NCI-H1417 (cell line): ENCODE results near the gene MBD5.
"Not testable (repeated sequence)": the region's sequence is repeated elsewhere in the genome, so short reads cannot be mapped to it uniquely, and the experiment has no call there.

Experiments used
- DNase-seq, 3 experiments: peaks; one replicate each; lab custom pipeline; 2025; lab: John Stamatoyannopoulos, UW

Gene MBD5

GRCh38 chr2:148523315-148523714, 502.4 kb downstream of the MBD5 start:
- DNase-seq = no peak

- DNase-seq = no peak
Measured at GRCh38 chr2:148524519-148524919, 503.6 kb downstream of the MBD5 start.

GRCh38 chr2:148525130-148525529, 504.2 kb downstream of the MBD5 start:
- DNase-seq = no peak

- no peak for DNase-seq
Measured at GRCh38 chr2:148526509-148527346, 505.8 kb downstream of the MBD5 start.

GRCh38 chr2:148527488-148528340, 506.8 kb downstream of the MBD5 start:
- no peak for DNase-seq

GRCh38 chr2:148528356-148529064, 507.6 kb downstream of the MBD5 start:
- no peak for DNase-seq

- DNase-seq = no peak
Measured at GRCh38 chr2:148529745-148530144, 508.9 kb downstream of the MBD5 start.

GRCh38 chr2:148530350-148530749, 509.5 kb downstream of the MBD5 start:
- DNase-seq = no peak

DNA sequence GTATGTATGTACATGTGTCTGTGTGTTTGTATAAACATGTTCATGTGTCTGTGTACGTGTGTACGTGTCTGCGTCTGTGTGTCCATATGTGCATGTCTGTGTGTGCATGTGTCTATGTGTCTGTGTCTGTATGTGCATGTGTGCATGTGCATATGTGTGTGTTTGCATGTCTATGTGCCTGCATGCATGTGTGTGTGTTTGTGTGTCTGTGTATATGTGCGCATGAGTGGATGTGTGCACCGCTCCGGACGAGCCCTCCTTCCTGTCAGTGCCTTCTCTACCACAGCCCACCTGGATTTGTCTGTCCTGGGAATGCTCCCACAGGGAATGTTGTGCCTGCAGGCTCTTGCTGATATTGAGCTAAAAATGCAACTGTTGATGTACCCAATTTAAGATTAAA, 510.3 kb downstream of the MBD5 start:
- DNase-seq = no peak

DNA sequence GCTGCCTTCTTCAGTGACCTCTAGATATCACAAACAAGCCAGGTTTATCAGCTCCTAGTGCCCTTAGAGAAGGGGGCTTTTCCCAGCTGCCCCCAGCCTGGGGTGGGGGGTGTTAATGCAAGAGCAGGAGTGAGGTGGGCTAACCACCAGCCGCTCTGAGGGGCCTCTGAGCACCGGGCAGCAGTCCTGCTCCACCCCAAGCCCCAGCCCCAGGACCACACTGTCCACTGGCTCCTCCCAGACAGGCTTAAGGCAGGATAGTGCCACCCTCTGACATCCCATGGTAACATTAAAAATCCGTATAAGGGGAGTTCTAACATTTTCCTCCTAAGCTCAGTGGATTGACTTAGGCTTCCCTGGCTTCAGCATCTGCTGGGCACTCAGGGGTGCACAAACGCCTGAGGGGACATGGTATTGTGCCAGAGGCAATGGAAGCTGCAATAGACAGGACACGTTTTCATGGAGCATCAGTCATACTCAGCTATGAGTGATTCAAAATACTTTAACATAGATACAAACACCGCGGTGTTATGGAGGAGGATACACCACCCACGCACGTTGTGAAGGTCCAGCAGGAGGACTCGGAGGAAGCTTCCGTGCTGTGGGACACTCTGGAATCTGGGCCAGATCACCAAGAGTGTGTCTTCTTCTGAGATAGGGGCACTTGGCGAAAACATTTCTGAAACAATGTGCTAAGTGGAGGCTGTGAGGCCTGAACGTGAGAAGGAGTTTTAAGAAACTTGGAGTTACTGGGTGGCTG, 511.0 kb downstream of the MBD5 start:
- no peak for DNase-seq

- no peak for DNase-seq
Measured at GRCh38 chr2:148533004-148533403, 512.1 kb downstream of the MBD5 start.

DNA sequence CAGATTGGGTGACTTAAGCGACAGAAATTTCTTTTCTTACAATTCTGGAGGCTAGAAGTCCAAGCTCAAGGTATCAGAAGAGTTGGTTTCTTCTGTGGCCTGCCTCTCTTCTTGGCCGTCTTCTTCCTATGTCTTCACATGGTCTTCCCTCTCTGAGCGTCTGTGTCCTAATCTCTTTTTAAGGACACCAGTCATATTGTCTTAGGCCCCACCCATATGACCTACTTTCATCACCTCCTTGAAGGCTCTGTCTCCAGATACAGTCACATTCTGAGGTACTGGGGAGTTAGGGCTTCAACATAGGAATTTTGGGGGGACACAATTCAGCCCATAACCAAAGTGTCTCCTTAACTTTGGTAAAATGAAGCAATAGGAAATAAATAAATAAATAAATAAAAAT, 512.8 kb downstream of the MBD5 start:
- no peak for DNase-seq

- DNase-seq = no peak
Measured at GRCh38 chr2:148534416-148535204, 513.7 kb downstream of the MBD5 start.

GRCh38 chr2:148538375-148538774, 517.5 kb downstream of the MBD5 start:
- no peak for DNase-seq

DNA sequence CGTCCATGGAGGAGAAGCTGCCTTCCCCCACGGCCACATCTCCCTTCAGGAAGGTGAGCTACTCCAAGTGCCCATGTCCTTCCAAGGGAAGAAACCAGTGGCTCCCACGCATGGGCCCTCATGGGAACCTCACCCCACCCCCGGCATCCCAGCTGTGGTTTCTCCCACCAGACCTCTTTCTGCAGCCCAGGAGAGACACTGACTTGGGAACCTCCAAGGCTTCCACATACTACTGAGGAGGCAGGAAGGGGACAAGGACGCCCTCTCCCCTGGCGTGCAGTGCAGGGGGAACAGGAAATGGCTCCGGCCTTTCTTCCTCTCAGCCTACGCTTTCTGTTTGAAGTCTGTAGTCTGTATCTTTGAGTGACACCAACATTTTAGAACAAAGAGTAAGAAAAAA, 519.1 kb downstream of the MBD5 start:
- no peak for DNase-seq

GRCh38 chr2:148541792-148542191, 520.9 kb downstream of the MBD5 start:
- DNase-seq = no peak

- no peak for DNase-seq
Measured at GRCh38 chr2:148542614-148543013, 521.7 kb downstream of the MBD5 start.

DNA sequence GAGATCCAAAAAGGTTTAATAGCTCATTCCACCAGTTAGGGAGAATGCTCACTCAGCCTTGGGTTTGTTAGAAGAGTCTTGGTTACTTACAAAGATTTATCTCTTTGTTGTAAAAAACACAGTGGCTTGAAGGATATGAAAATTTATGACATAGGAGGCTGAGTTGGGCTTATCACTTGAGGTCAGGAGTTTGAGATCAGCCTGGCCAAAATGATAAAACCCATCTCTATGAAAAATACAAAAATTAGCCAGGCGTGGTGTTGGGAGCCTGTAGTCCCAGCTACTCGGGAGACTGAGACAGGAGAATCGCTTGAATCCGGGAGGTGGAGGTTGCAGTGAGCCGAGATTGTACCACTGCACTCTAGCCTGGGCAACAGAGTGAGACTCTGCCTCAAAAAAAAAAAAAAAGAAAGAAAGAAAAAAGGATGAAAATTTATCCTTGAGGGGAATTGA, 522.2 kb downstream of the MBD5 start:
- DNase-seq = not testable (repeated sequence)

DNA sequence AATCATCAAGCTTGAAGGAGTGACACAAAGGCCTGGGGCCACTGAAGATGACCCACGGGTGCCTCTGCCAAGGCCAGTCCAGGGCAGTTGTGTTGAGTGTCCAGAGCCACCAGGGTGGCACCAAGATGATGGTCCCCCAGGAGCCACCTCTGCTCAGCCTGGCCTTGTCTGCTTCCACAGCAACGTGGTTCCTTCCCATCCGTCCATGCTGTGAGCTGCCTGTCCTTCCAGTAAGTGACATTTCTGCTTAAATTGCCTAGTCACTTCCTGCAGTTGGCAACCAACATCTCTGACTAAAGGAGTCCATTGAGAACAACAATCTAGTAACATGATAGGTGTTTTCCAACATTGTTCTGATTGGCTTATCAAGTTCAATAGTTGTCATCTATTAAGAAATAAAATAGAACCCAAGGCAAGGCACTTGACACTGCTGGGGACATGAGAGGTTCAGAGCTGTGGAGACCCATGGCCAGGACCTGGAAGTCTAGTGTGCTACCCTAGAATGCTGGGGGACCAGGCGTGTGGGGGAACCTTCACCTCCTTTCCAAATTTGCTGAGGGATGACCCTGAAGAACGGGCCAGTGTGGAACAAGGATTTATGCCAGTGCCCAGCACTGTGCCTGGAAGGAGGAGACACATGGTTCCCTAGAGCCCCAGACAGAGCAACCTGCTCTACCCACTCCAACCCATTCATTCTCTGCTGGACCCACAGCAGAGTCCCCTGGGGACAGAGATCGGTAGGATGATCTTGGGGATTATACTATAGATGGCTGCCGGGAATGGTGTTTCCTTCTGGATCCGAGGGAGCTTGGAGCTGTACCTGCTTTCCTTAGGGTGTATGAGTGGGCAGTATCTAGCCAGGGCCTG, 524.7 kb downstream of the MBD5 start:
- no peak for DNase-seq

- DNase-seq = no peak
Measured at GRCh38 chr2:148546270-148546669, 525.4 kb downstream of the MBD5 start.
